Measurements from ENCODE around the gene DDR1.
"Not testable (repeated sequence)": the region's sequence is repeated elsewhere in the genome, so short reads cannot be mapped to it uniquely, and the experiment has no call there.

DDR1 gene

GRCh38 chr6:30859726-30860125, 24.6 kb upstream of the DDR1 start:
- WGBS, 2 donors (ENCODE audit: extremely low coverage in 2 of 2, insufficient read length in 2 of 2, insufficient replicate concordance in 1 of 2), result no CpG with 5 or more reads among the region's 4 CpGs
- not testable (repeated sequence) for H4K8ac ChIP-seq (ENCODE audit: low read depth, low read length); H3K18ac ChIP-seq (ENCODE audit: low read length); H2BK120ac ChIP-seq (ENCODE audit: low read depth, low read length); H3K23ac ChIP-seq (ENCODE audit: low read depth, low read length, poor library complexity); H3K14ac ChIP-seq (ENCODE audit: low read length); H3K27me3 ChIP-seq (ENCODE audit: control insufficient read depth in 3 of 3, insufficient read depth in 3 of 3, low read depth in 1 of 3, low read length in 3 of 3); H2BK5ac ChIP-seq (ENCODE audit: low read length); H3K79me1 ChIP-seq (ENCODE audit: low read depth, low read length); H2BK15ac ChIP-seq (ENCODE audit: low read length); H2BK12ac ChIP-seq (ENCODE audit: low read length); H3K4me3 ChIP-seq (ENCODE audit: low read length in 2 of 2); H3K4ac ChIP-seq (ENCODE audit: low read length); H2AFZ ChIP-seq (ENCODE audit: low read length); H3K36me3 ChIP-seq (replicated peaks in 1 of 2; ENCODE audit: control insufficient read depth in 2 of 2, insufficient read depth in 2 of 2, low read length in 2 of 2); H3K9ac ChIP-seq (ENCODE audit: low read depth, low read length, poor library complexity); DNase-seq (ENCODE audit: low spot score); H3K27ac ChIP-seq (replicated peaks; ENCODE audit: low read length); H2AK5ac ChIP-seq (ENCODE audit: low read depth, low read length); H4K91ac ChIP-seq (ENCODE audit: low read depth, low read length, poor library complexity); H3K4me2 ChIP-seq (ENCODE audit: insufficient read depth, low read length, poor library complexity, severe bottlenecking)
- H3K9me3 ChIP-seq (replicated peaks in 1 of 2; ENCODE audit: control insufficient read depth in 2 of 2, insufficient read depth in 1 of 2, low read depth in 1 of 2, low read length in 2 of 2), result peaks cover 5 to 17% of the 10 kb centered on the region in 2 donors
- peaks cover 5 to 12% of the 10 kb centered on the region in 2 donors for H3K4me1 ChIP-seq (ENCODE audit: control insufficient read depth in 2 of 2, insufficient read depth in 1 of 2, low read depth in 1 of 2, low read length in 2 of 2)

GRCh38 chr6:30861257-30862048, 22.9 kb upstream of the DDR1 start:
- H3K27me3 ChIP-seq (ENCODE audit: control insufficient read depth in 3 of 3, insufficient read depth in 3 of 3, low read depth in 1 of 3, low read length in 3 of 3), result peaks cover 0 to 4% (median 0%) of the 10 kb centered on the region in 3 experiments
- H2BK12ac ChIP-seq (ENCODE audit: low read length), result no peak overlapping the region
- H2BK5ac ChIP-seq (ENCODE audit: low read length), result no peak overlapping the region
- H3K79me1 ChIP-seq (ENCODE audit: low read depth, low read length), result no peaks in the 10 kb centered on the region
- no peak overlapping the region for H3K14ac ChIP-seq (ENCODE audit: low read length)
- no peak overlapping the region for H4K91ac ChIP-seq (ENCODE audit: low read depth, low read length, poor library complexity)
- H3K4me1 ChIP-seq (ENCODE audit: control insufficient read depth in 2 of 2, insufficient read depth in 1 of 2, low read depth in 1 of 2, low read length in 2 of 2), result peaks cover 0 to 12% of the 10 kb centered on the region in 2 donors
- no peak for DNase-seq (ENCODE audit: low spot score)
- H3K4me3 ChIP-seq (ENCODE audit: low read length in 2 of 2), result no peak overlapping the region
- no peak overlapping the region for H3K9ac ChIP-seq (ENCODE audit: low read depth, low read length, poor library complexity)
- H3K4ac ChIP-seq (ENCODE audit: low read length), result no peak overlapping the region
- no peak overlapping the region for H3K18ac ChIP-seq (ENCODE audit: low read length)
- H2AK5ac ChIP-seq (ENCODE audit: low read depth, low read length), result no peak overlapping the region
- no peak overlapping the region for H4K8ac ChIP-seq (ENCODE audit: low read depth, low read length)
- H3K9me3 ChIP-seq (replicated peaks in 1 of 2; ENCODE audit: control insufficient read depth in 2 of 2, insufficient read depth in 1 of 2, low read depth in 1 of 2, low read length in 2 of 2), result peaks cover 5 to 17% of the 10 kb centered on the region in 2 donors
- H2BK15ac ChIP-seq (ENCODE audit: low read length), result no peak overlapping the region
- no CpG with 5 or more reads among the region's 3 CpGs for WGBS, 2 donors (ENCODE audit: extremely low coverage in 2 of 2, insufficient read length in 2 of 2, insufficient replicate concordance in 1 of 2)
- no peak overlapping the region for H3K4me2 ChIP-seq (ENCODE audit: insufficient read depth, low read length, poor library complexity, severe bottlenecking)
- H3K23ac ChIP-seq (ENCODE audit: low read depth, low read length, poor library complexity), result no peak overlapping the region
- H3K27ac ChIP-seq (replicated peaks; ENCODE audit: low read length), result no peak overlapping the region
- no peak overlapping the region for H2AFZ ChIP-seq (ENCODE audit: low read length)
- H2BK120ac ChIP-seq (ENCODE audit: low read depth, low read length), result no peak overlapping the region
- H3K36me3 ChIP-seq (replicated peaks in 1 of 2; ENCODE audit: control insufficient read depth in 2 of 2, insufficient read depth in 2 of 2, low read length in 2 of 2), result no peaks in the 10 kb centered on the region

- no peak for DNase-seq (ENCODE audit: low spot score)
- peaks cover 0 to 7% of the 10 kb centered on the region in 2 donors for H3K4me1 ChIP-seq (ENCODE audit: control insufficient read depth in 2 of 2, insufficient read depth in 1 of 2, low read depth in 1 of 2, low read length in 2 of 2)
These were observed 22.0 kb upstream of the DDR1 start for GRCh38 chr6:30862156-30862875.

GRCh38 chr6:30864325-30864724, 20.0 kb upstream of the DDR1 start:
- no peaks in the 10 kb centered on the region for H3K27me3 ChIP-seq (ENCODE audit: control insufficient read depth in 3 of 3, insufficient read depth in 3 of 3, low read depth in 1 of 3, low read length in 3 of 3)
- H2BK5ac ChIP-seq (ENCODE audit: low read length), result no peak overlapping the region
- H2BK120ac ChIP-seq (ENCODE audit: low read depth, low read length), result no peak overlapping the region
- H3K79me1 ChIP-seq (ENCODE audit: low read depth, low read length), result no peaks in the 10 kb centered on the region
- no peak overlapping the region for H4K8ac ChIP-seq (ENCODE audit: low read depth, low read length)
- H3K14ac ChIP-seq (ENCODE audit: low read length), result no peak overlapping the region
- no peak overlapping the region for H2BK15ac ChIP-seq (ENCODE audit: low read length)
- H3K4me1 ChIP-seq (ENCODE audit: control insufficient read depth in 2 of 2, insufficient read depth in 1 of 2, low read depth in 1 of 2, low read length in 2 of 2), result no peaks in the 10 kb centered on the region
- no peak overlapping the region for H3K4me2 ChIP-seq (ENCODE audit: insufficient read depth, low read length, poor library complexity, severe bottlenecking)
- no peak overlapping the region for H3K9ac ChIP-seq (ENCODE audit: low read depth, low read length, poor library complexity)
- no peak overlapping the region for H2AFZ ChIP-seq (ENCODE audit: low read length)
- H3K18ac ChIP-seq (ENCODE audit: low read length), result no peak overlapping the region
- WGBS, 2 donors (ENCODE audit: extremely low coverage in 2 of 2, insufficient read length in 2 of 2, insufficient replicate concordance in 1 of 2), result no CpG with 5 or more reads among the region's 4 CpGs
- no peak overlapping the region for H3K4ac ChIP-seq (ENCODE audit: low read length)
- DNase-seq (ENCODE audit: low spot score), result no peak
- H3K9me3 ChIP-seq (replicated peaks in 1 of 2; ENCODE audit: control insufficient read depth in 2 of 2, insufficient read depth in 1 of 2, low read depth in 1 of 2, low read length in 2 of 2), result peaks cover 2 to 17% of the 10 kb centered on the region in 2 donors
- no peak overlapping the region for H3K27ac ChIP-seq (replicated peaks; ENCODE audit: low read length)
- no peak overlapping the region for H3K4me3 ChIP-seq (ENCODE audit: low read length in 2 of 2)
- no peak overlapping the region for H2AK5ac ChIP-seq (ENCODE audit: low read depth, low read length)
- H2BK12ac ChIP-seq (ENCODE audit: low read length), result no peak overlapping the region
- no peak overlapping the region for H4K91ac ChIP-seq (ENCODE audit: low read depth, low read length, poor library complexity)
- H3K36me3 ChIP-seq (replicated peaks in 1 of 2; ENCODE audit: control insufficient read depth in 2 of 2, insufficient read depth in 2 of 2, low read length in 2 of 2), result no peaks in the 10 kb centered on the region
- H3K23ac ChIP-seq (ENCODE audit: low read depth, low read length, poor library complexity), result no peak overlapping the region

More at GRCh38 chr6:30862156-30862875, 22.0 kb upstream of the DDR1 start:
- Histone ChIP-seq H2BK12ac (ENCODE audit: low read length) (no peak overlapping the region), H2BK5ac (ENCODE audit: low read length) (no peak overlapping the region), H3K27me3 (ENCODE audit: control insufficient read depth in 3 of 3, insufficient read depth in 3 of 3, low read depth in 1 of 3, low read length in 3 of 3) (no peaks in the 10 kb centered on the region), H2AFZ (ENCODE audit: low read length) (no peak overlapping the region), H3K18ac (ENCODE audit: low read length) (no peak overlapping the region), H3K4me2 (ENCODE audit: insufficient read depth, low read length, poor library complexity, severe bottlenecking) (no peak overlapping the region), H3K9me3 (replicated peaks in 1 of 2; ENCODE audit: control insufficient read depth in 2 of 2, insufficient read depth in 1 of 2, low read depth in 1 of 2, low read length in 2 of 2) (peaks cover 5 to 17% of the 10 kb centered on the region in 2 donors), H3K9ac (ENCODE audit: low read depth, low read length, poor library complexity) (no peak overlapping the region), H2BK120ac (ENCODE audit: low read depth, low read length) (no peak overlapping the region), H2AK5ac (ENCODE audit: low read depth, low read length) (no peak overlapping the region), H3K4me3 (ENCODE audit: low read length in 2 of 2) (no peak overlapping the region), H3K4ac (ENCODE audit: low read length) (no peak overlapping the region), H4K8ac (ENCODE audit: low read depth, low read length) (no peak overlapping the region), H3K27ac (replicated peaks; ENCODE audit: low read length) (no peak overlapping the region), H3K23ac (ENCODE audit: low read depth, low read length, poor library complexity) (no peak overlapping the region), H4K91ac (ENCODE audit: low read depth, low read length, poor library complexity) (no peak overlapping the region), H3K79me1 (ENCODE audit: low read depth, low read length) (no peaks in the 10 kb centered on the region), H3K14ac (ENCODE audit: low read length) (no peak overlapping the region), H3K36me3 (replicated peaks in 1 of 2; ENCODE audit: control insufficient read depth in 2 of 2, insufficient read depth in 2 of 2, low read length in 2 of 2) (no peaks in the 10 kb centered on the region), H2BK15ac (ENCODE audit: low read length) (no peak overlapping the region)
- no CpG with 5 or more reads among the region's 10 CpGs for WGBS, 2 donors (ENCODE audit: extremely low coverage in 2 of 2, insufficient read length in 2 of 2, insufficient replicate concordance in 1 of 2)
